Measurements from ENCODE around the gene KRT83.

DNA sequence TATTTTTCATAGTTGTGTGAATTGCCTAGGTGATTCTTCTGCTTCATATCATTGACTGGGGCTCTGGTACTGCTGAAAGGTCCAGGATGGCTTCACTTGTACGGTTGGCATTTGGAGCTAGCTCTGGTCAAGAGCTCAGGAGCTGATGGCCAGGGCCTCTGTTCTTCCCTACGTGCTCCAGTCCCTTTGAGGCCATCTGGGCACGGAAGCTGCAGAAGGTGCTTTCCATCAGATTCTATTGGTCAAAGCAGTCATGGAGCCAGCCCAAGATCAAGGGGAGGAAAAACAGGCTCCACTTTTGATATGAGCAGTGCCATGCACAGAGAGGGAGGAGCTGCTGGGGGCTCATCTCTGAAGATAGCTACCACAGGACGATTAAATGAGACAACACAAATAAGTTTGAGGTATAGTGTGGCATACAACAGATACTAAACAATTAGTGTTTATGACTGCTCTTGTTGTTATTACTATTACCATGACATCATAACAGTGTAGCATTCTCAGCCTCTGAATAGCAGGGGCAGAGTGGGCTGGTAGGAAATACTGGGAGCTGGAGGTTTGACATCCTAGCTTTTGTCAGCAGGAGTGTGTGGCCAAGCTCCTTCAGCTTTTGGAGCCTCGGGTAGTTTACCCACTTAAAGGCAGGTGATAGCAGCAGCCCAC is 10.4 kb downstream of the KRT83 start:
- TF ChIP-seq, protein P1, sequence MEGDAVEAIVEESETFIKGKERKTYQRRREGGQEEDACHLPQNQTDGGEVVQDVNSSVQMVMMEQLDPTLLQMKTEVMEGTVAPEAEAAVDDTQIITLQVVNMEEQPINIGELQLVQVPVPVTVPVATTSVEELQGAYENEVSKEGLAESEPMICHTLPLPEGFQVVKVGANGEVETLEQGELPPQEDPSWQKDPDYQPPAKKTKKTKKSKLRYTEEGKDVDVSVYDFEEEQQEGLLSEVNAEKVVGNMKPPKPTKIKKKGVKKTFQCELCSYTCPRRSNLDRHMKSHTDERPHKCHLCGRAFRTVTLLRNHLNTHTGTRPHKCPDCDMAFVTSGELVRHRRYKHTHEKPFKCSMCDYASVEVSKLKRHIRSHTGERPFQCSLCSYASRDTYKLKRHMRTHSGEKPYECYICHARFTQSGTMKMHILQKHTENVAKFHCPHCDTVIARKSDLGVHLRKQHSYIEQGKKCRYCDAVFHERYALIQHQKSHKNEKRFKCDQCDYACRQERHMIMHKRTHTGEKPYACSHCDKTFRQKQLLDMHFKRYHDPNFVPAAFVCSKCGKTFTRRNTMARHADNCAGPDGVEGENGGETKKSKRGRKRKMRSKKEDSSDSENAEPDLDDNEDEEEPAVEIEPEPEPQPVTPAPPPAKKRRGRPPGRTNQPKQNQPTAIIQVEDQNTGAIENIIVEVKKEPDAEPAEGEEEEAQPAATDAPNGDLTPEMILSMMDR (IDR thresholded peaks at IDR 0.05), result no peak
- TF ChIP-seq POLR2A (IDR thresholded peaks at IDR 0.05), result no peak

Data from thyroid gland (tissue), 4 donors.